ENCODE data around the gene SLC51A.

Gene SLC51A

GRCh38 chr3:196270499-196270898 is 54.2 kb downstream of the SLC51A start:
- no CpG with 5 or more reads among the region's 5 CpGs for WGBS (ENCODE audit: insufficient coverage, insufficient read length)
- DNase-seq (ENCODE audit: low read depth, low spot score) = no peak
- Histone ChIP-seq H3K27ac (ENCODE audit: low read length) (no peak overlapping the region), H3K9me3 (ENCODE audit: control insufficient read depth, insufficient read depth, low read length) (no peaks in the 10 kb centered on the region; the same call in 1 of the 2 replicates), H3K36me3 (ENCODE audit: control insufficient read depth, insufficient read depth, low read length) (no peaks in the 10 kb centered on the region), H3K4me3 (ENCODE audit: low read length) (no peak overlapping the region), H3K27me3 (ENCODE audit: control insufficient read depth, insufficient read depth, low read length) (no peaks in the 10 kb centered on the region), H3K4me1 (ENCODE audit: control insufficient read depth, insufficient read depth, low read length) (no peaks in the 10 kb centered on the region)

- Histone ChIP-seq H3K27me3 (ENCODE audit: control insufficient read depth, insufficient read depth, low read length) (no peaks in the 10 kb centered on the region), H3K4me1 (ENCODE audit: control insufficient read depth, insufficient read depth, low read length) (no peaks in the 10 kb centered on the region), H3K9me3 (ENCODE audit: control insufficient read depth, insufficient read depth, low read length) (no peaks in the 10 kb centered on the region; the same call in 1 of the 2 replicates), H3K27ac (ENCODE audit: low read length) (no peak overlapping the region), H3K36me3 (ENCODE audit: control insufficient read depth, insufficient read depth, low read length) (no peaks in the 10 kb centered on the region), H3K4me3 (ENCODE audit: low read length) (no peak overlapping the region)
- no CpG with 5 or more reads among the region's 14 CpGs for WGBS (ENCODE audit: insufficient coverage, insufficient read length)
- DNase-seq (ENCODE audit: low read depth, low spot score) = no peak
Observed at GRCh38 chr3:196272826-196273225, 56.5 kb downstream of the SLC51A start.

GRCh38 chr3:196273655-196274054 is 57.3 kb downstream of the SLC51A start:
- DNase-seq (ENCODE audit: low read depth, low spot score) = no peak
- H3K27ac ChIP-seq (ENCODE audit: low read length) = no peak overlapping the region
- H3K4me1 ChIP-seq (ENCODE audit: control insufficient read depth, insufficient read depth, low read length) = no peaks in the 10 kb centered on the region
- no peaks in the 10 kb centered on the region for H3K36me3 ChIP-seq (ENCODE audit: control insufficient read depth, insufficient read depth, low read length)
- no peak overlapping the region for H3K4me3 ChIP-seq (ENCODE audit: low read length)
- no peaks in the 10 kb centered on the region for H3K27me3 ChIP-seq (ENCODE audit: control insufficient read depth, insufficient read depth, low read length)
- no peaks in the 10 kb centered on the region; the same call in 1 of the 2 replicates for H3K9me3 ChIP-seq (ENCODE audit: control insufficient read depth, insufficient read depth, low read length)
- no CpG with 5 or more reads among the region's 12 CpGs for WGBS (ENCODE audit: insufficient coverage, insufficient read length)

- no peaks in the 10 kb centered on the region for H3K36me3 ChIP-seq (ENCODE audit: control insufficient read depth, insufficient read depth, low read length)
- no peak for DNase-seq (ENCODE audit: low read depth, low spot score)
- peaks cover 2% of the 10 kb centered on the region; the same call in 1 of the 2 replicates for H3K4me1 ChIP-seq (ENCODE audit: control insufficient read depth, insufficient read depth, low read length)
- H3K4me3 ChIP-seq (ENCODE audit: low read length) = no peak overlapping the region
- no peaks in the 10 kb centered on the region for H3K27me3 ChIP-seq (ENCODE audit: control insufficient read depth, insufficient read depth, low read length)
- no peaks in the 10 kb centered on the region; the same call in 1 of the 2 replicates for H3K9me3 ChIP-seq (ENCODE audit: control insufficient read depth, insufficient read depth, low read length)
- H3K27ac ChIP-seq (ENCODE audit: low read length) = no peak overlapping the region
- no CpG with 5 or more reads among the region's 5 CpGs for WGBS (ENCODE audit: insufficient coverage, insufficient read length)
Observed at GRCh38 chr3:196274585-196274984, 58.3 kb downstream of the SLC51A start.

- no peak overlapping the region for H3K4me3 ChIP-seq (ENCODE audit: low read length)
- no peak overlapping the region for H3K27ac ChIP-seq (ENCODE audit: low read length)
- peaks cover 2% of the 10 kb centered on the region; the same call in 1 of the 2 replicates for H3K4me1 ChIP-seq (ENCODE audit: control insufficient read depth, insufficient read depth, low read length)
- H3K36me3 ChIP-seq (ENCODE audit: control insufficient read depth, insufficient read depth, low read length) = no peaks in the 10 kb centered on the region
- no peaks in the 10 kb centered on the region; the same call in 1 of the 2 replicates for H3K9me3 ChIP-seq (ENCODE audit: control insufficient read depth, insufficient read depth, low read length)
- H3K27me3 ChIP-seq (ENCODE audit: control insufficient read depth, insufficient read depth, low read length) = no peaks in the 10 kb centered on the region
- WGBS (ENCODE audit: insufficient coverage, insufficient read length) = no CpG with 5 or more reads among the region's 5 CpGs
- DNase-seq (ENCODE audit: low read depth, low spot score) = no peak
Observed at GRCh38 chr3:196275126-196275525, 58.8 kb downstream of the SLC51A start.

- no peaks in the 10 kb centered on the region for H3K27me3 ChIP-seq (ENCODE audit: control insufficient read depth, insufficient read depth, low read length)
- DNase-seq (ENCODE audit: low read depth, low spot score) = no peak
- no CpG with 5 or more reads among the region's 7 CpGs for WGBS (ENCODE audit: insufficient coverage, insufficient read length)
- H3K4me1 ChIP-seq (ENCODE audit: control insufficient read depth, insufficient read depth, low read length) = peaks cover 3% of the 10 kb centered on the region; the same call in 1 of the 2 replicates
- no peak overlapping the region for H3K4me3 ChIP-seq (ENCODE audit: low read length)
- H3K27ac ChIP-seq (ENCODE audit: low read length) = no peak overlapping the region
- H3K36me3 ChIP-seq (ENCODE audit: control insufficient read depth, insufficient read depth, low read length) = no peaks in the 10 kb centered on the region
- H3K9me3 ChIP-seq (ENCODE audit: control insufficient read depth, insufficient read depth, low read length) = no peaks in the 10 kb centered on the region
Observed at GRCh38 chr3:196280689-196281440, 64.5 kb downstream of the SLC51A start.

GRCh38 chr3:196281962-196282361 is 65.6 kb downstream of the SLC51A start:
- no CpG with 5 or more reads among the region's 4 CpGs for WGBS (ENCODE audit: insufficient coverage, insufficient read length)
- Histone ChIP-seq H3K4me3 (ENCODE audit: low read length) (no peak overlapping the region), H3K36me3 (ENCODE audit: control insufficient read depth, insufficient read depth, low read length) (no peaks in the 10 kb centered on the region), H3K4me1 (ENCODE audit: control insufficient read depth, insufficient read depth, low read length) (peaks cover 3% of the 10 kb centered on the region; the same call in 1 of the 2 replicates), H3K9me3 (ENCODE audit: control insufficient read depth, insufficient read depth, low read length) (no peaks in the 10 kb centered on the region), H3K27me3 (ENCODE audit: control insufficient read depth, insufficient read depth, low read length) (no peaks in the 10 kb centered on the region), H3K27ac (ENCODE audit: low read length) (no peak overlapping the region)
- no peak for DNase-seq (ENCODE audit: low read depth, low spot score)
